HG03460 (cell line): ENCODE data around the gene IGFBP4.

Experiments
- ATAC-seq: cut with Tn5 transposase; IDR thresholded peaks from one replicate; pipeline ENCODE4 v1.9.1; 2021; ENCODE audit not compliant: unreplicated experiment

The IGFBP4 gene

DNA sequence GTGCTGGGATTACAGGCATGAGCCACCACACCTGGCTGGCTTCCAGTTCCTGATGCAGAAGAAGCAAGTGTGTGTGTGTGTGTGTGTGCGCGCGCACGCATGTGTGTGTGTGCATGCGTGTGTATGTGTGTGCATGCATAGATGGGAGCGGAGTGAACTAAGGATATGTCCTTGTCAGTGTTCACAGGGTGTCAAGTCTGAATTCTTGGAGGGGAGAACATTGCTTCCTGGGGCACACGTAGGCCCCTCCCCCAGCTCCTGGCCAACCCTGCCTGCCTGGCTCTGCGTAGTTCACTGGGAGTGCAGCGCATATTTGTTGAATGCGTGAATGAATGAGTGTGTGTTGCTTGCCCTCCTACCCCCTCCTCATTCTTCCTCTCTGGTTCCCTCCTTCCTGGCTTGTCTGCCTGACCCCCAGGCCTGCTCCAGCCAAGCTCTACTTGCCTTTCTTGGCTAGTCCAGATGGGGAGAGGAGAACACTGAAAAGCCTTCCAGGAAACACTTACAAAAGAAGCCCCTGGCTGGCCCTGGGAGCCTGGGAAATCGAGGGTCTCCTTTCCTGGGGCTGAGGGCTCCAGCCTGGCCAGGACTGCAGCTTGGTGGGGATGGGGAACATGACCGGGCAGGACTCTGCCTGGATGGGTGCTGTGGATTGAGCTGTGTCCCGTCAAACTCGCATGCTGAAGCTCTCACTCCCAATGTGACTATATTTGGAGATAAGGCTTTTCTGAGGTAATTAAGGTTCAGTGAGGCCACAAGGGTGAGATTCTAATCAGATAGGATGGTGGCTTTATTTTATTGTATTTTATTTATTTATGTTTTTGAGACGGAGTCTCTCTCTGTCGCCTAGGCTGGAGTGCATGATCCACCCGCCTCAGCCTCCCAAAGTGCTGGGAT lies 27.9 kb downstream of the IGFBP4 start:
- no peak for ATAC-seq

DNA sequence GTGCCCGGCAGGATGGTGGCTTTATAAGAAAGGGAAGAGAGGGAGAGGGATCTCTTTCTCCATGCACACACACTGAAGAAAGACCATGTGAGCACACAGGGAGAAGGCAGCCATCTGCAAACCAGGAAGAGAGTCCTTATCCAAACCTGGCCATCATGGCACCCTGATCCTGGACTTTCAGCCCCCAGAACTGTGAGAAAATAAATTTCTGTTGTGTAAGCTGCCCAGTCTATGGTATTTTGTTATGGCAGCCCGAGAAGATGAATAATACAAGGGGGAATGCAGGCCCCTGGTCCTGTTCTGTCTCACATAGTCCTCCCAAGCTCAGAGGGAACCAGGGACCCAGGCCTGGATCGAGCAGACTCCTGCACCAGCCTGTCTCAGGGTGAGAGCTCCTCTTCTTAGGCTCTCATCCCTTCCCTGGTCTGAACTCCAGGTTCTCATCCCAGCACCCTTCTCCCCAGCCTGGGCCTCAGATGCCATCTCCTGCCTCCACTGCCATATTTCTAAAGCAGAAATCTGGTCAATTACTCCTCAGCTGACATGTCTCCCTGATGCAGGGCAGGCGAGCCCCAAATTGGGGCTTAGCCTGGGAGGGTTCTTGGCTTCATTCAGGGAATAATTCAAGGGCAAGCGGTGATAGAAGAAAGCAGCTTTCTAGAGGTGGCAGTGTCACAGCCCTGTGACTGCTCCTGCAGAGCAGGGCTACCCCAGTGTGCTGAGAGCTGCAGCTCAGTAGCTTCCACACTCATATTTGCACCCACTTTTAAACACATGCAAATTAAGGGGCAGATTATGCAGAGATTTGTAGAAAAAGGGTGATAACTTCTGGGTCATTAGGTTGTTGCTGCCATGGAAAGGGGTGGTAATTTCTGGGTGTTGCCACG lies 28.8 kb downstream of the IGFBP4 start:
- no peak for ATAC-seq

DNA sequence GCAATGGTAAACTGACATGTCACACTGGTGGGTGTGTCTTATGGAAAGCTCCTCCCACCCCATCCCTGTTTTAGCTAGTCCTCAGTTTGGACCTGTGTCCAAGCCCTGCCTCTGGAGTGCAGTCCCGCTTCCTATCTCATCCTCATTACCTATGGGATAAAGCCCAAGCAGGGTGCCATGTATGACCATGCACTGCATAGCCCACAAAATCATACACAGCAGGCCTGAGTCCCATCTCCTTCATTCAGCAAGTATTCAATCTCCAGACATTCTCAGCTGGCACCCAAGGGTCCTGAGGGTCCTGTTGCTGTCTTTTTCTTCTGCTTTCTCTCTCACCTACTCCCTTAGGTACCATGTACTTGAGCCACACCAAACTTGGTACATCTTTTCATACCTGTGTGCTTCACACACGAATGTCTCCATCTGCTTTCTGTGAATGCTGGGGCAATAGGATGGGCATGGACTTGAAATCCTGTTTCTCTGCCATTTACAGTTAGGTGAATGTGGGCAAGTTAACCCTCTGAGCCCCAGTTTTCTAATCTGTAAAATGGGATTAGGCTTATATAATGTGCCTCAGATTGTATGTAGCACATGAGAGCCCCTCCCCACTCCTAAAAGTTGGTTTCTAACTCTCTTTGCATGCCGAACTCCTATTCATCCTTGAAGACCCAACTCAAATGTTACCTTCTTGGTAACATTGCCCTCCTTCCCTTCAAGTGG lies 29.6 kb downstream of the IGFBP4 start:
- no peak for ATAC-seq

DNA sequence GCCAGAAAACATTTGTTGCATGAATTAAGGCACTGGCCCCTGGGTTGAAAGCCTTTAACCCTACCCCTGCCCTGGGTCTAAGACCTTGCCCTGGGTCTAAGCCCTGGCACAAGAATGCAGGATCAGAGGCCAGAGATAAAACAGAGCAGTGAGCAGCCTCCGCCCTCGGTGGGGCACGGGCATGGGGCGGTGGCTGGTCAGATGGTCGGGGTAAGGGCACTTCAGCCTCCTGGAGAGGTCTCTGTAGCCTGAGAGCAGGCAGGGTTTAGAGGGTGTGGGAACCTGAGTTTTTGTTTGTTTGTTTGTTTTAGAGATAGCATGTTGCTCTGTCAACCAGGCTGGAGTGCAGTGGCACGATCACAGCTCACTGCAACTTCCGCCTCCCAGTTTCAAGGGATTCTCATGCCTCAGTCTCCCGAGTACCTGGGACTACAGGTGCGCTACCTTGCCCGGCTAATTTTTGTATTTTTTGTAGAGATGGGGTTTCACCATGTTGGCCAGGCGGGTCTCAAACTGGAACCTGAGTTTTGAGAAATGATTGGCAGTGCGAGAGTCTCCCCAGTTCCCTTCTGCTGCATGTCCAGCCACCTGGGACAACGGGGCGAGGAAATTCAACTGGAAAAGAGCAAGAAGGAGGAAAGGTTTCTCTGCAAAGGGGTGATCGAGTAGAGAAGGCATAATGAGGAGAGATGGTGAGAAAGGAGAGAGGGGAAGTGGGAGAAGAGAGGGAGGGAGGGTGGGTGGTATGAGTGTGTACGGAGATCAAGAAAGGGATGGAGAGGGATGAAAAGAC lies 30.5 kb downstream of the IGFBP4 start:
- no peak for ATAC-seq

DNA sequence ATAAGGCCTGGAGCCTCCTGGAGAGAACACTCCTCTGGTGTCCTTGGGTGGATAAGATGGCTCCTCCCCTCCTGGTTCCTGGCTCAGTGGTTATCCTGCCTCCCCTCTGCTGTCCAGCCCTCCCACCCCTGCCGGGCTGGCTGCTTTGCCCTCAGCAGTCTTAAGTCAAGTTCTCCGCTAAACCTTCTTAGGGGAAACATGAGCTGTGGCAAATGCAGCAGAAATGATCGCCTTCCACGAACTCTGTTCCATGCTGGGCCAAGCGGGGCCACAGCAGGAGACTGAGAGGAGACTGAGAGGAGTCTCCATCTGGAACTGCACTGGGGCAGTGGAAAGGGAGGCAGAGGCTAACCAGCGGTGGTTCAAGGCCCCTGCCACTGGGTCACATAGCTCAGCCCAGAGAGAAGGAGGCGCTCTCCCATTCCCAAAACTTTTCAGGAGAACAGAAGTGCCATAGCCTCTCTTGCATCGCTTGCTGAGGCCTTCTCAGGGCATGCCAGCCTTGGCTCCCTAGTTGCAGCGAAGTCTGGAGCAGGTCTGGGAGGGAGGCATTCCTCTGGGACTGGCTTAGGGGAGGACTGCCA lies 31.3 kb downstream of the IGFBP4 start:
- no peak for ATAC-seq

DNA sequence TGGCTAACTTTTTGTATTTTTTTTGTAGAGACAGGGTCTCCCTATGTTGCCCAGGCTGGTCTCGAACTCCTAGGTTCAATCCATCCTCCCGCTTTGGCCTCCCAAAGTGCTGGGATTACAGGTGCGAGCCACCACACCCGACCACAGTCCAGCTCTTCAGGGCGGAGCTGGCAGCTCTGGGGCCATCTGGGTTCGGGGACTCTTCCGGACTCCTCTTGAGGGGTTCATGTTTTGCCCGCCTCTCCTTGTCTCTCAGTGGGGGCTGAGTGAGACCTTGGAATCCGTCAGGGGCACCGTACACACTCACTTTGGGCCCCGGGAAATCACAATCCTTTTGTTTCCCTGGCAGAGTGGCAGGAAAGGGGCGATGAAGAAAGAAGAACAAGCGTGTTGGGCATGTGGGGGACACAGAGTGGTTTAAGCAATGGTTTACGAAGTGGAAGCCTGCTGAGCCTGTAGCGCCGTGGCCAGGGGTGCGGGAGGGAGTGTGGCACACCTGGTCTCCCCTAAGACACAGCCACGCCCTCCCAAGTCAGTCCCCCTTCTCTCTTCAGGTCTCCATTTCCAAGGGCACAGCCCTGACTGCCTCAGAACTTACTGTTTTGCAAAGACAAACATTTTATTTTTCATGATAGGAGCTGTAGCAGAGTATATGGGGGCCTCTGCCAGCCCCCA lies 32.1 kb downstream of the IGFBP4 start:
- no peak for ATAC-seq

DNA sequence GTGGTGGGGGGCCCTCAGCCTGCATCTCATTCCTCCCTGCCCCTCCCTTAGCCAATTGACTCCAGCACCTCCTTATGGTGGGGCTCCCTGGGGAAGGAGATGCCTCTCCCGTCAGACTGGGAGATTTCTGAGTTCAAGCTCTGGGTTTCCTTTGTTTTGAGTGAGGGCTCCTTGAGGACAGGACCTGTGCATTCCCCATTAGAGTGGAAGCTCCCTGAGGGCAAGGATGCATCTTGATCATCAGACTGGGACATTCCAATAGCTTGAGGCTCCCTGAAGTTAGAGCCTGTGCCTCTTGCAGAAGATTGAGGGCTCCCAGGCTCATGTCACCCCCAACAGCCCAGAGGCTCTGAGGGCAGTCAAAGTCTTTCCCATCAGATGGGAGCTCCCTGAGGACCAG lies 34.5 kb downstream of the IGFBP4 start:
- ATAC-seq: no peak

DNA sequence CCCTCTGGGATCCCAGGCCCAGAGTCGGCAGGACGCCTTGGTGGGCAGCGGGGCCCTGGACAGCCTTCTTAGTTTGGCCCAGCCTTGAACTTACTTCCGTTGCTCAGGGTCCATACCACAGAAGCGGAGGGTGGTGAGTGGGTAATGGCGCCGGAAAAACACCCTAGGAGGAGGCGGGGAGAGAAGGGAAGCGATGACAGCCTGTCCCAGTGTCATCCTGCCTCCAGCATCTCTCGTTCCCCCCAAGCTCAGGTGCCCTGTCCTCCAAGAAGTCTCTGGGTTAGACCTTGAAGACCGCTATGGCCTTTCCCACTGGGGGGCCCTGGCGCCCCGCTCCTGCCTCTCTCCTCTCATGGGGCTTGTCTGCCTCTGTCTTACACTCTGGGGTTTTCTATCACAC lies 35.2 kb downstream of the IGFBP4 start:
- no peak for ATAC-seq

DNA sequence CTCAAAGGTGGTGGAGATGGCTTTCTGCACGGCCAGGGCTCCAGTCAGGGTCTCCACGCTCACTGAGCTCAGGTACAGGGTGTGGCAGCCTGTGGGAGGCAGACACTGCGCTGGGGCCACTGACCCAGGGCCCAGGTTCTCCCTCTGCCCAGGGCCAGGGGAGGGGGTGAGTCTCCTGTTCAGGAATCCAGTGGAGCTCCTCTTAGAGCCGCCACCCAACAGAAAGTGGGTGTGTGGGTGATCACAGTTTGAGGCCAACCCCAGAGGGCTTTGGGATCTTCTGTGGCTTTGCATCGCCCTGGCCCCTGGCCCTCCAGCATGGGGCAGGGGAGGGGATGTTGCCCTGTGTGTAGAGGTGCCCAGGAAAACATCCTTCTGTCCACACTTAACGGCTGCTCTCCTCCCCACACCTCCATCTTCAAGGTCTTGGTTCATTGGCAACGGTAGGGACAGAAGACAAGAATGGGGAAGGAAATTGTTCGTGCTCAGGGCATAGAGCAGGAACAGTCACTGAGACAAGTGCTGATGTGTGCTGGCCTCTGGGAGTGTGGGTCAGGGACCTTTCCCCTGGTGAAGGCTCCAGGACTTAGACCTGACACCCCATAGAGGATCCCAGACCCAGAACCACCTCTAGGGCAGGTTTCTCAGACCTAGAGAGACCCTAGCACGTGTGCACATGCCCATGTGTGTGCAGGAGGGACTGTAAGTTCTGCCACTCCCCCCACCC lies 36.7 kb downstream of the IGFBP4 start:
- ATAC-seq: no peak

DNA sequence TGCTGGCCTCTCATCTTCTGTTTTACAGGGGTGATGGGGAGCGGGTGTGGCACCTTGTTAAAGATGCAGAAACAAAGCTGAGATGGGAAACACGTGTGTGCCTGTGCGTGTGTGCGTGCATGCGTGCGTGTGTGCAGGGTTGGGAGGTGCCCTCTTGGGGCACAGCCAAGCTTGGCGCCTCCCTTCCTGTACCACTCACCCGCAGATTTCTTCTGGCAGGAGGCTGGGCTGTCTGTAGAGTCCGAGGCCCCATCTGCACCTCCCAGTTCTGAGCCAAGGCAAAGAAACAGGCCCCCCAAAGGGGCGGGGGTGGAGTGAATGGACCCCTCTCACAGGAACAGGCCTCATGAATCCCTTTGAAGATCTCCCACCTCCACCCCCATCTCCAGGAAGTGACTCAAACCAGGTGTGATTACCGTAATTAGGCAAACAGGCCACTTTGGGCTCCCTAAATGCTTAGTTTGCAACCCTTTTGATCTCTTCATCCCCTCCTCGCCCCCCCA lies 37.3 kb downstream of the IGFBP4 start:
- ATAC-seq: no peak

DNA sequence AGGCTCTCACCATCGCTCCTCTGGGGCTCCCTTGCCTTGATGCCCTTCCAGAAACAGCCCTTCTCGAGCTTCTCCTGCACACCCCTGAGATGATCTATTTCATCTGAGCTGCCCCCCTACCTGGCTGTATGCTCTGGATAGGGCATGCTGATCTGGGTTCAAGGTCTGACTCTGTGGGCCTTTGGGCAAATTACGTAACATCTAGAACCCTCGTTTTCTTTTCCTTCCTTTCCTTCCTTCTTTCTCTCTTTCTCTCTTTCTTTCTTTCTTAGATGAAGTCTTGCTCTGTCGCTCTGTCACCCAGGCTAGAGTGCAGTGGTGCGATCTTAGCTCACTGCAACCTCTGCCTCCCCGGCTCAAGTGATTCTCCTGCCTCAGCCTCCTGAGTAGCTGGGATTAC lies 37.9 kb downstream of the IGFBP4 start:
- no peak for ATAC-seq

DNA sequence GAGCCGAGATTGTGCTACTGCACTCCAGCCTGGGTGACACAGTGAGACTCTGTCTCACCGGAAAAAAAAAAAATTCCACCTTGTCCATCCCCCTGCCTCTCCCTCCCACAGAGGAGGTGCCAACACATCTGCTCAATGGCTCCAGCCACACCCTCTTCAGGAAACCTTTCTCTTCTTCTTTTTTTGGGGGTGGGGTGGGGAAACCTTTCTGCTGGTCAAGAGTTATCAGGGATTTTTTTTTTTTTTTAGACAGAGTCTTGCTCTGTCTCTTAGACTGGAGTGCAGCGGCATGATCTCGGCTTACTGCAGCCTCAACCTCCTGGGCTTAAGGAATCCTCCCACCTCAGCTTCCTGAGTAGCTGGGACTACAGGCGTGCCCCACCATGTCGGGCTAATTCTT lies 39.5 kb downstream of the IGFBP4 start:
- no peak for ATAC-seq

DNA sequence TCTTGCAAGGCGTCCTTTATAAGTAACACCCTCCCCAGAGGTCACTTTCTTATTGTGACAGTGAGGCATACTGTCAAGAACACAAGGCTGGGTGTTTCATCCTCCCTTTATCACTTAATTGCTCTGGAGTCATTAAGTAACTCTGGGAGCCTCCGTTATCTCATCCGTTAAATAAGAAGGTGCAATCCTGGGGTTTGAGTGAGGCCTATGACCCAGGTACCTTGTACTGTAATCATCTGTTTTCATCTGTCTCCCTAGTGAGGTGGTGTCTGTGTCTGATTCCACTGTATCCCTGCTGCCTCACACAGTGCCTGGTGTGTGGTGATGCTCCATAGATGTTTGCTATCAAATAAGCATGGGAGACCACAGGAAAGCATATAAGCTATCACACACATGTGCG lies 40.4 kb downstream of the IGFBP4 start:
- ATAC-seq: no peak

DNA sequence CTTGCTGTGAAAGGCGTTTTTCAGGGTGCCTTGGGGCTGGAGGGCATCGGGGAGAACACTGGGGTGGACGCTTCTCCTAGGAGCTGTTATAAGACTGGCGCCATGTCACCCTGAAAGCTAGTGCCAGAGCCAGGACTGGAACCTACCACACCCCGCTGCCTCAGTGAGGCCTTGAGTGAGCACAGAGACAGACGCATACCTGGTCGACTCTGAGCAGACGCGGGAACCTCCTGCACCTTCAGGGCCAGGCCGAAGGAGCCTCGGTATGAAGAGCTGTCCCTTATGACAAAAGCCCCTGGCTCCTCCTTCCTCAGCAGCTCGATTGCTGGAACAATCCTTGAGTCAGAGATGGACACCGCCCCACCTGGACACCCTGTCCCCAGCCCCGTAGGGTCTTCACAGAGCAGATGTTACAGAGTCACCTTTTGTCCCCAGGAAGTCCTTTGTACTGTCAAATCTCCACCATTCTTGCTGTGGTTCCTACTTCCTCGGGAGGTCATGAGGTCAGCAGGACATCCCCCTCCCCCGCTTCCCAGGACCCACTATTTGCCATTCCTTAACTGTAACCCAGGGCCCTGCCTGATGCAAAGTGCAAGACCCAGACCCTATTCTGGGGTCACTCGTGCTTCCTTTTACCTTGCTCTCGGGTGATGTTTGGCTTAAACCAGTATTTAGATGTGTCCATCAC lies 41.2 kb downstream of the IGFBP4 start:
- ATAC-seq: no peak

DNA sequence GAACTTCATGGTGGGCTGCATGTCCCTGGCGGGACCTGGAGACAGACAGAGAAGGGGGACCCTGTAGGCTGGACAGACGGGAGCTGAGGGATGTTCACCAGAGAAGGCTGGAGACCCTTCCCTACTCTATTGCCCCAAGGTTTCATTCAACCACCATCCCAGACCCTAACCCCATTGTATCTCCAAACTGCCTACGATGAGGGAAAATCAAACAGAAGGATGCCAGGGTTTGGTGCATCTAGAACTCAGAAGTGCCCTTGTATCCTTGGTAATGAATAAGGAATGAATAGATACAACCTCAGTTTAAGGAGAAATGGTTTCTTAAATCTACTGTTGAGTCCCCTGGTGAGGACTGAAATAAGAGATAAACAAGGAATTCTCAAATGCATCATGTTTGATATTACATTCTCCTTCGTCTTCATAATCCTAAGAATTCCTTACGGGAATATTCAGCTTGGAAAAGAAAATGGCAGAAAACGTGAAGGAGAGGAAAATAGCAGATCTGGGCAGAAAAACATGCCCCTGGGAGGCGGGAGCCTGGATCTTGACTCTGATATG lies 41.8 kb downstream of the IGFBP4 start:
- no peak for ATAC-seq

DNA sequence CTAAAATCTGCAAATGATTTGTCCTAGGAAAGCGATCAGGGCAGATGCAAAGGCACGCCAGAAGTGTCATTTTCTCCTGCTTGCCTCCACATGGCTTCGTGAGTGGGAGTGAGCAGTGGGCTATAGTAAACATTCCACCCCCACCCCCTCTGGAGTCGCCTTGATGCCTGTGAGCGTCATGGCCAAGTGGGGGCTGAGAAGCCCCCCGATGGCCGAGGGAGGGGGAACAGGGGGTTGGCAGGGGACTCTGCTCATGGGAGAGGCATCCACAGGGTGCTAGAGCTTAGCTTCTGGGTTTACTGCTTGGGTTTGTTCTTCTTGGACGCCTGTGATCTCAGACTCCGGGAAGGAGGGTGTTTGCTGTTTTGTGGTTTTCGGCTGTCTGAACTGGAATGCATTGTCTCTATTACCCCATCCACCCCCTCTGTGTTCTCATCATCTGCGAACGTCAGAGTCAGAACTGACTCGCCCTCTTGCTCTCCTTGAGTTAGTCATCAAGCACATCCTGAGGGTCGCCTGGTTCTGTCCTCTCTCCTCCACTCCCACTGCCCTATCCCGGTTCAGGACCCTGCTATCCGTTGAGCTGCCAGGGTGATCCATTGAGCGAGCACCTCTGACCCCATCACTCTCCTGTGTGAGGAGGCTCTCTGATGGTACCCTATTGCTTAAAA lies 42.7 kb downstream of the IGFBP4 start:
- no peak for ATAC-seq
